Measurements from ENCODE around the gene VAC14.

VAC14 gene

GRCh38 chr16:70697594-70698170 is 103.3 kb downstream of the VAC14 start:
- Histone ChIP-seq H3K4me1 (peaks cover 52% of the 10 kb centered on the region), H3K36me3 (no peaks in the 10 kb centered on the region; the same call in 1 of the 2 replicates), H3K9me3 (no peaks in the 10 kb centered on the region), H3K4me3 (ENCODE audit: low read depth, low read length) (no peak overlapping the region), H3K27me3 (no peaks in the 10 kb centered on the region)
- DNase-seq, result no peak
- no peak for TF ChIP-seq CTCF (IDR thresholded peaks at IDR 0.05; ENCODE audit: low read depth, low read length)

GRCh38 chr16:70696952-70697593 is 103.9 kb downstream of the VAC14 start:
- no peak for DNase-seq
- peaks cover 58% of the 10 kb centered on the region for H3K4me1 ChIP-seq

GRCh38 chr16:70696355-70696754 is 104.6 kb downstream of the VAC14 start:
- TF ChIP-seq CTCF (IDR thresholded peaks at IDR 0.05; ENCODE audit: low read depth, low read length), result no peak
- Histone ChIP-seq H3K4me3 (ENCODE audit: low read depth, low read length) (no peak overlapping the region), H3K36me3 (no peaks in the 10 kb centered on the region; the same call in 1 of the 2 replicates), H3K9me3 (no peaks in the 10 kb centered on the region), H3K27me3 (no peaks in the 10 kb centered on the region), H3K4me1 (peaks cover 63% of the 10 kb centered on the region)
- no peak for DNase-seq

More at GRCh38 chr16:70696952-70697593, 103.9 kb downstream of the VAC14 start:
- Histone ChIP-seq H3K9me3 (no peaks in the 10 kb centered on the region), H3K27me3 (no peaks in the 10 kb centered on the region), H3K36me3 (no peaks in the 10 kb centered on the region; the same call in 1 of the 2 replicates), H3K4me3 (ENCODE audit: low read depth, low read length) (no peak overlapping the region)
- TF ChIP-seq CTCF (IDR thresholded peaks at IDR 0.05; ENCODE audit: low read depth, low read length), result no peak

GRCh38 chr16:70695331-70696070 is 105.5 kb downstream of the VAC14 start:
- H3K4me3 ChIP-seq (ENCODE audit: low read depth, low read length), result no peak overlapping the region
- no peaks in the 10 kb centered on the region; the same call in 1 of the 2 replicates for H3K36me3 ChIP-seq
- H3K9me3 ChIP-seq, result no peaks in the 10 kb centered on the region
- H3K27me3 ChIP-seq, result no peaks in the 10 kb centered on the region
- TF ChIP-seq CTCF (IDR thresholded peaks at IDR 0.05; ENCODE audit: low read depth, low read length), result 0 out of 2 replicates have a peak, but pooled peaks have one; percentile 14
- peak; percentile 77 for DNase-seq
- peaks cover 63% of the 10 kb centered on the region for H3K4me1 ChIP-seq

GRCh38 chr16:70694868-70695218 is 106.1 kb downstream of the VAC14 start:
- Histone ChIP-seq H3K9me3 (no peaks in the 10 kb centered on the region), H3K36me3 (no peaks in the 10 kb centered on the region; the same call in 1 of the 2 replicates), H3K4me3 (ENCODE audit: low read depth, low read length) (no peak overlapping the region), H3K4me1 (peaks cover 63% of the 10 kb centered on the region), H3K27me3 (no peaks in the 10 kb centered on the region)
- DNase-seq, result peak; percentile 96
- TF ChIP-seq CTCF (IDR thresholded peaks at IDR 0.05; ENCODE audit: low read depth, low read length), result no peak

Data from BE2C (cell line).